ENCODE measurements around the gene FIP1L1.
"Not testable (repeated sequence)": the region's sequence is repeated elsewhere in the genome, so short reads cannot be mapped to it uniquely, and the experiment has no call there.

The FIP1L1 gene

GRCh38 chr4:53465891-53466290 is 88.5 kb downstream of the FIP1L1 start:
- no peak for DNase-seq (ENCODE audit: low read depth)
- no peak for TF ChIP-seq CTCF (IDR thresholded peaks at IDR 0.05; ENCODE audit: control insufficient read depth, extremely low read depth, insufficient read depth)

GRCh38 chr4:53466576-53466975 is 89.1 kb downstream of the FIP1L1 start:
- H3K4me3 ChIP-seq (ENCODE audit: low read depth, low read length); DNase-seq (ENCODE audit: low read depth): not testable (repeated sequence)

More at GRCh38 chr4:53465891-53466290, 88.5 kb downstream of the FIP1L1 start:
- H3K4me3 ChIP-seq (ENCODE audit: low read depth, low read length) = no peak overlapping the region

GRCh38 chr4:53476232-53477037 is 99.0 kb downstream of the FIP1L1 start:
- H3K4me3 ChIP-seq (ENCODE audit: low read depth, low read length) = no peak overlapping the region
- no peak for DNase-seq (ENCODE audit: low read depth)
- no peak for TF ChIP-seq CTCF (IDR thresholded peaks at IDR 0.05; ENCODE audit: control insufficient read depth, extremely low read depth, insufficient read depth)

- H3K4me3 ChIP-seq (ENCODE audit: low read depth, low read length) = no peak overlapping the region
- no peak for TF ChIP-seq CTCF (IDR thresholded peaks at IDR 0.05; ENCODE audit: control insufficient read depth, extremely low read depth, insufficient read depth)
- no peak for DNase-seq (ENCODE audit: low read depth)
Observed at GRCh38 chr4:53477038-53477565, 99.7 kb downstream of the FIP1L1 start.

- no peak for DNase-seq (ENCODE audit: low read depth)
- no peak for TF ChIP-seq CTCF (IDR thresholded peaks at IDR 0.05; ENCODE audit: control insufficient read depth, extremely low read depth, insufficient read depth)
- no peak overlapping the region for H3K4me3 ChIP-seq (ENCODE audit: low read depth, low read length)
Observed at GRCh38 chr4:53477636-53478035, 100.2 kb downstream of the FIP1L1 start.

- no peak for TF ChIP-seq CTCF (IDR thresholded peaks at IDR 0.05; ENCODE audit: control insufficient read depth, extremely low read depth, insufficient read depth)
- DNase-seq (ENCODE audit: low read depth) = no peak
Observed at GRCh38 chr4:53478671-53479456, 101.4 kb downstream of the FIP1L1 start.

More at GRCh38 chr4:53478671-53479456, 101.4 kb downstream of the FIP1L1 start:
- H3K4me3 ChIP-seq (ENCODE audit: low read depth, low read length) = no peak overlapping the region
